Osteocyte (in vitro differentiated cells): Measurements from ENCODE around the gene FOXK1. TPM values are rescaled to one million over a fixed set of nuclear protein-coding genes. Genes with fewer than 3 reads are reported as not detected.
A peak's percentile ranks its signal among the peaks of the same experiment; 100 is the strongest.

Source experiments
- DNase-seq: peaks from one replicate; pipeline ENCODE4 v3.0.0; 2021; ENCODE audit warnings: mixed read lengths; ENCODE audit not compliant: unreplicated experiment; ENCODE audit errors: extremely low spot score
- H3K27ac Mint-ChIP-seq: one replicate; pipeline ENCODE4 v1.8.0; 2021; ENCODE audit warnings: mild to moderate bottlenecking, mixed read lengths; ENCODE audit not compliant: unreplicated experiment
- H3K27me3 Mint-ChIP-seq: one replicate; pipeline ENCODE4 v1.8.0; 2021; ENCODE audit warnings: mixed read lengths; ENCODE audit not compliant: unreplicated experiment
- H3K36me3 Mint-ChIP-seq: one replicate; pipeline ENCODE4 v1.8.0; 2021; ENCODE audit warnings: mixed read lengths; ENCODE audit not compliant: unreplicated experiment
- H3K4me1 Mint-ChIP-seq: one replicate; pipeline ENCODE4 v1.8.0; 2021; ENCODE audit warnings: mixed read lengths; ENCODE audit not compliant: unreplicated experiment
- H3K4me3 Mint-ChIP-seq: one replicate; pipeline ENCODE4 v1.8.0; 2021; ENCODE audit warnings: mild to moderate bottlenecking, moderate library complexity, mixed read lengths; ENCODE audit not compliant: unreplicated experiment
- H3K9me3 Mint-ChIP-seq: one replicate; pipeline ENCODE4 v1.8.0; 2021; ENCODE audit warnings: mixed read lengths; ENCODE audit not compliant: unreplicated experiment
- CTCF ChIP-seq: fragments of 200-600 bp; sonication (generic); IDR thresholded peaks from 2 replicates; pipeline ENCODE4 v1.5.0; 2021; ENCODE audit warnings: antibody characterized with exemption, mild to moderate bottlenecking, moderate library complexity
- total RNA-seq: library from RNA; stranded (reverse); gene quantifications from 2 replicates; pipeline ENCODE4 v1.2.1, GENCODE V29; 2021

FOXK1 gene
- total RNA-seq, 1 donor from 2014 or later: 56.2 TPM

- H3K4me3 Mint-ChIP-seq: no peak overlapping the region
- peaks cover 10% of the 10 kb centered on the region for H3K36me3 Mint-ChIP-seq
- no peaks in the 10 kb centered on the region for H3K9me3 Mint-ChIP-seq
- no peaks in the 10 kb centered on the region for H3K27me3 Mint-ChIP-seq
- peaks cover 47% of the 10 kb centered on the region for H3K4me1 Mint-ChIP-seq
- peak overlapping the region; percentile 79 for H3K27ac Mint-ChIP-seq
- TF ChIP-seq CTCF: no peak
- no peak for DNase-seq
Measured at GRCh38 chr7:4713183-4713784, 31.2 kb downstream of the FOXK1 start.

- Mint-ChIP-seq H3K27me3 (no peaks in the 10 kb centered on the region), H3K9me3 (no peaks in the 10 kb centered on the region), H3K36me3 (peaks cover 10% of the 10 kb centered on the region), H3K4me1 (peaks cover 43% of the 10 kb centered on the region), H3K4me3 (no peak overlapping the region), H3K27ac (peak overlapping the region; percentile 54)
- no peak for DNase-seq
- no peak for TF ChIP-seq CTCF
Measured at GRCh38 chr7:4714161-4714700, 32.1 kb downstream of the FOXK1 start.

GRCh38 chr7:4714767-4715409, 32.8 kb downstream of the FOXK1 start:
- no peak overlapping the region for H3K27ac Mint-ChIP-seq
- no peak overlapping the region for H3K4me3 Mint-ChIP-seq
- no peak for TF ChIP-seq CTCF
- no peak for DNase-seq
- no peaks in the 10 kb centered on the region for H3K9me3 Mint-ChIP-seq
- H3K4me1 Mint-ChIP-seq: peaks cover 46% of the 10 kb centered on the region
- peaks cover 11% of the 10 kb centered on the region for H3K36me3 Mint-ChIP-seq
- no peaks in the 10 kb centered on the region for H3K27me3 Mint-ChIP-seq

- H3K27me3 Mint-ChIP-seq: no peaks in the 10 kb centered on the region
- TF ChIP-seq CTCF: no peak
- H3K36me3 Mint-ChIP-seq: peaks cover 15% of the 10 kb centered on the region
- H3K4me3 Mint-ChIP-seq: no peak overlapping the region
- H3K27ac Mint-ChIP-seq: no peak overlapping the region
- no peaks in the 10 kb centered on the region for H3K9me3 Mint-ChIP-seq
- DNase-seq: no peak
- peaks cover 46% of the 10 kb centered on the region for H3K4me1 Mint-ChIP-seq
Measured at GRCh38 chr7:4715410-4715776, 33.3 kb downstream of the FOXK1 start.

- Mint-ChIP-seq H3K9me3 (no peaks in the 10 kb centered on the region), H3K27ac (no peak overlapping the region), H3K4me3 (no peak overlapping the region), H3K27me3 (no peaks in the 10 kb centered on the region), H3K4me1 (peaks cover 34% of the 10 kb centered on the region), H3K36me3 (peaks cover 7% of the 10 kb centered on the region)
- no peak for DNase-seq
- no peak for TF ChIP-seq CTCF
Measured at GRCh38 chr7:4716946-4717795, 35.1 kb downstream of the FOXK1 start.
